Activated naive CD4-positive, alpha-beta T cell treated with anti-CD3 and anti-CD28 coated beads, Interleukin-2, amount 10 ng/mL, durations not matched to agents 7 days and 5 days (primary cell): ENCODE results near the gene KCNC1.

Experiments used
- CTCF ChIA-PET: fragments of 350-600 bp; sonication (Branson Sonifier 250); formaldehyde crosslinking; loops from one replicate; lab custom pipeline; 2021; ENCODE audit warnings: antibody characterized with exemption; lab: Charles Lee
- DNase-seq: peaks from one replicate; pipeline ENCODE4 v3.0.0-alpha.2; 2020
- H3K27ac Mint-ChIP-seq: one replicate; pipeline ENCODE4 v1.8.0; 2021; ENCODE audit warnings: mild to moderate bottlenecking, moderate library complexity, mixed read lengths
- H3K27me3 Mint-ChIP-seq: one replicate; pipeline ENCODE4 v1.8.0; 2021; ENCODE audit warnings: mild to moderate bottlenecking, mixed read lengths
- H3K36me3 Mint-ChIP-seq: one replicate; pipeline ENCODE4 v1.8.0; 2021; ENCODE audit warnings: mixed read lengths
- H3K4me1 Mint-ChIP-seq: one replicate; pipeline ENCODE4 v1.8.0; 2021; ENCODE audit warnings: mixed read lengths
- H3K4me3 Mint-ChIP-seq: one replicate; pipeline ENCODE4 v1.8.0; 2021; ENCODE audit warnings: mild to moderate bottlenecking, moderate library complexity, mixed read lengths
- H3K9me3 Mint-ChIP-seq: one replicate; pipeline ENCODE4 v1.8.0; 2021; ENCODE audit warnings: mixed read lengths

KCNC1 gene

DNA sequence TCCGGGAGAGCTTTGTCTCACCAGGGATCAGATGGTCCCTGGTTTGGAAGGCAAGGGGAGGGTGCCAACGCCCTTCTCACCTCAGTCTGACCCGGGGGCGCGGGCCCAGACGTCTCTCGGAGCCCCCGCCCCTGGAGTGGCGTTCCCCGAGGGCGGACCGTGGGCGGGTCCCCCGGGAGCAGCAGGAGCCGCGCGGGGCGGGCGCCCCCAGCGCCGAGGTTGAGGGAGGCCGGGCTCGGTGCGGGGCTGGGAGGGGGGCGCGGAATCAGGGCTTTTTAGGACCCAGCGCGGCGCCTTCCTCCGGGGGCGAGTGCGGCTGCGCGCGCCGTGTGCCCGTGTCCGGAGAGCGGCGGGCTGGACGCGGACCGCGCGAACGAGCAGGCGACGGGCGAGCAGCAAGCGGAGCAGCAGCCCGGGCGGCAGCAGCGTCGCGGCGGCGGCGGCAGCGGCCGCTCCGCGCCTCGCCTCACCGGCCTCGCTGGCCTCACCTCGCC, at the start of gene KCNC1:
Gene KCNC1, plus strand, starts transcription at position 364 of the 494 bp plus-strand sequence. CDS start 1,222 bp downstream, outside the sequence.
- peak within 1 kb of the TSS; percentile 68 for H3K27ac Mint-ChIP-seq
- H3K9me3 Mint-ChIP-seq = no peaks in the 10 kb centered on the region
- no peaks in the 10 kb centered on the region for H3K36me3 Mint-ChIP-seq
- H3K4me3 Mint-ChIP-seq = no peak within 1 kb of the TSS
- CTCF ChIA-PET = interaction anchor here (1.0 to 1.6 kb wide), 3 partner anchors 222 to 254 kb away, joined by 4 to 8 read pairs (median 5); no protein-coding TSS in a partner anchor
- peaks cover 43% of the 10 kb centered on the region for H3K27me3 Mint-ChIP-seq
- DNase-seq = peak; percentile 18
- peaks cover 10% of the 10 kb centered on the region for H3K4me1 Mint-ChIP-seq

DNA sequence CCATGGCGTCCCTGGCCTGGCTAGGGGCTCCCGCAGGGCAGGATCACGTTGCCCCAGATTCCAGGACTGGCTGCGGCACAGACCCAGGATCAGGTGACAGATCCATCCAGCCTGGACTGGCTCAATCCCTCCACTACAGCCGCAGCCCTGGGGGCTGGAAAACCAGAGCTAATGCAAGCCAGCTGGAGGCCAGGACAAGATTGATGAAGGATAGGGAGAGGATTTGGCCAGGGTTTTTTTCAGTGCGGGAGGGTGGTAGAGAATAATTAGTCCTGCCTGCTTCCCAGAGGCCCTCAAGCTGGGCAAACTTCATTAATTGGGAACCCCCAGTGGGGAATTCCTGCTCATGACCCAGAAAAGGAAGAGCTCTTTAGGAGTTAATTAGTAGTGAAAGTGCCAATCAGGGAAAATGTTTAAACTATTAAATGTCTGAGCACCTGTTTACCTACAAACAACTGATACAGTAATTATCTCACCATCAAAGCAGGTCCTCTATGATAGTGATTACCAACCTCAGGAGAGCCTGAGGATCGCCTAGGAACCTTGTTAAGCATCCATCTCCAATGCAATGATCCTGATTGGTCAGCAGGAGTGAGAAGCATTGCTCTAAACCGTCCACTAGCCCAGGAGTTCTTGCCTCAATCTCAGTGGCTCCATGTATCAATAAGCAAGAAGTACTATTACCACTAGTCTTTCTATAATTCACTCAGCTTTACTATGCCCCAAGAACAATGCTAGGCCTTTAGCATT, 48.2 kb upstream of the KCNC1 start:
- Mint-ChIP-seq H3K4me3 (no peak overlapping the region), H3K27ac (no peak overlapping the region), H3K9me3 (no peaks in the 10 kb centered on the region), H3K27me3 (peaks cover 26% of the 10 kb centered on the region), H3K36me3 (no peaks in the 10 kb centered on the region), H3K4me1 (no peaks in the 10 kb centered on the region)
- CTCF ChIA-PET = no interaction called here
- DNase-seq = no peak

DNA sequence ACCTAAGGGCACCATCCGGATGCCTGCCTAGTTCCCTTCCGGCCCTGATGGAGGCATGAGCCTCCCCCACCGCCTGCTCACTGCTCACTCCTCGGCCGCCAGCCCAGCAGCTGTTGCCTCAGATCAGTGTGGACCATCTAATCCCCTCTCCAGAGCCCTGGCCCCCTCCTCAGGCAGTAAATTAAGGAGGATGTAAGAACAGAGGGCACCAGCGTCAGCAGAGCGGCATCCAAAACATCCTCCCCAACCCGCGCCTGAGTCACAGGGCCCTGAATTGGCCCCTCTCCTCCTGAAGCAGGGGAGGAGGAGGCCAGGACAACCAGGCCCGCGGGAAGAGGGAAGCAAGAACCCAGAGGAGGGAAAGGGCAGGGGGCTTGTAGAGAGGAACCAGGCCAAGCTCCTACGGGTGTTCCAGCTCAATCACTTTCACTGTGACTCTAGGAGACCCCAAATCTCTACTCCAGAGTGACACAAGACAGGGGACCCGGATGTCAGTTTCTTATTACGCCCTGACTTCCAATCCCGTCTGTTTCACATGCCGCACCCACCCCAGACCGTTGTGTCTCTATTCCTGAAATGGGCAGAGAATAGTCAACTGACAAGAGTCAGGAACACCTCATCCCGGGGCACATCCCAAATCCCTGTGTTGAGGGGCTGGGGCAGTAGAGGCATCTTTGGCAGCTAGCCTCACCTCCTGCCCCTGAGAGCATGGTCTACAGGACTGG, 46.5 kb upstream of the KCNC1 start:
- no peak for DNase-seq
- Mint-ChIP-seq H3K9me3 (no peaks in the 10 kb centered on the region), H3K4me3 (no peak overlapping the region), H3K36me3 (no peaks in the 10 kb centered on the region), H3K27me3 (peaks cover 31% of the 10 kb centered on the region), H3K27ac (no peak overlapping the region), H3K4me1 (no peaks in the 10 kb centered on the region)
- CTCF ChIA-PET = no interaction called here

DNA sequence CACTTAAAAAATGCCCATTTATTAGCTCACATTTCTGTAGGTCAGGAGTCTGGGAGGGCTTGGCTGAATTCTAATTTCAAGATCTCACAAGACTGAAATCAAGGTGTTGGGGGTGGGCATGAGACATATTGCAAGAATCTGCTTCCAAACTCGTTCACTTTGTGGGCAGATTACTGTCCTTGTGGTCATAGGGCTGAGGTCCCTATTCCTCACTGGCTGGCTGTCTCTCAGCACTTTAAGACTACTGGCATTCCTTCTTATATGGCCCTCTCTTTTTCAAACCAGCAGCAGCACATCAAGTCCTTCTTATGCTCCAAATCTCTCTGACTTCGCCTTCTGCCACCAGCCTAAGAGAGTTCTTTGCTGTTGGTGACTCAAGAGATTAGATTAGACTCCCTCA, 43.0 kb upstream of the KCNC1 start:
- Mint-ChIP-seq H3K27ac (no peak overlapping the region), H3K4me1 (no peaks in the 10 kb centered on the region), H3K4me3 (no peak overlapping the region), H3K36me3 (no peaks in the 10 kb centered on the region), H3K9me3 (no peaks in the 10 kb centered on the region), H3K27me3 (peaks cover 42% of the 10 kb centered on the region)
- no peak for DNase-seq
- CTCF ChIA-PET = no interaction called here

DNA sequence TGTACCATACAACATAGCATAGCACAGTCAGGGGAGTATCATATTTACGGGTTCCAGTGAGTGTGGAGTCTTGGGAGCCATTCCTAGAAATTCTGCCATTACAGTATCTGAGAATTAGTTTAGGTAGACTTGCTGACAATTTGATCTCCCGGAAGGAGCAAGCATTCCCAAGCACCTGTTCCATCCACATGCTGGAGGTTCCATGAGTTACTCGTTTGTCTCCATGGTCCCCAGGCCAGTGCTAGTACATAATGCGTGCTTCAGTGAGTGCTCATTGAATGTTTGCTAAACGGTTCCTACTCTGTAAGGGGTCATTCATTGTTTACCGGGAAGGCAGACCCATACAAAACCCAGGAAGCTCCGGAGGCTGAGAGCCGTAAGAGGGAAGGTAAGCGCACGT, 42.6 kb upstream of the KCNC1 start:
- Mint-ChIP-seq H3K27ac (no peak overlapping the region), H3K9me3 (no peaks in the 10 kb centered on the region), H3K4me1 (no peaks in the 10 kb centered on the region), H3K36me3 (no peaks in the 10 kb centered on the region), H3K4me3 (no peak overlapping the region), H3K27me3 (peaks cover 46% of the 10 kb centered on the region)
- no peak for DNase-seq
- CTCF ChIA-PET = no interaction called here

DNA sequence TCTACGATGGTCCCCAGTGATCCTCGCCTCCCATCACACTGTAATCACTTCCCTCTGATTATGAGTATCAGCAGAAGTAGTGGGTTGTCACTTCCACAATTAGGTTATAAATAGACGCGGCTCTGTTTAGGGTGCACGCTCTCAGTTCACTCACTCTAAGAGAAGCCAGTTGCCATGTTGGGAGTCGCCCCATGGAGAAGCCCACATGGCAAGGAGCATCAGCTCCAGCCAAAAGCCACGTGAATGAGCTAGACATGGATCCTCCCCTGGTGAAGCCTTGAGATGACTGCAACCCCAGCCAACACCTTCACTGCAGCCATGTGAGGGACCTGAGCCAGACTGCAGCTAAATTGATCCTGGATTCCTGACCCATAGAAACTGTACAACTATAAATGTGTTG, 41.6 kb upstream of the KCNC1 start:
- no peak overlapping the region for H3K27ac Mint-ChIP-seq
- no peaks in the 10 kb centered on the region for H3K36me3 Mint-ChIP-seq
- no peak overlapping the region for H3K4me3 Mint-ChIP-seq
- H3K9me3 Mint-ChIP-seq = no peaks in the 10 kb centered on the region
- peaks cover 53% of the 10 kb centered on the region for H3K27me3 Mint-ChIP-seq
- no peaks in the 10 kb centered on the region for H3K4me1 Mint-ChIP-seq
- no peak for DNase-seq
- CTCF ChIA-PET = no interaction called here

DNA sequence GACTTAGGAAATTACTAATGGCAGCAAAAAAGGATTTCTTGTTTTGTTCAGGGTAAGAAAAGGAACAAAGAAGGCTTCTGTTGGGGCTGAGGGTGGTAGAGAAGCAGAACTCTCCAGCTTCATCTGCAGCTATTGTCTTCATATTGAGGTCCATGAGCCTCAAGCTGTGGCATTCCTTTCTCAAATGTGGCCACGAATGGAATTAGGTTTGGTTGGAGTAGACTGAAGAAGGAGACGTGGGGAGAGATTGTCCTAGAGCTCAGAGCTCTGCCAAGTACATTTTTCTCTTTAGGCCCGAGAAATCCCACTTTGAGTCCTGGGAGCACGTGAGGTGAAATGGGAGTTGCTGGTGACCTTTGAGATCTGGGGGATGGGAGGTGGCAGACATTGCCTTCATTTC, 41.0 kb upstream of the KCNC1 start:
- CTCF ChIA-PET = no interaction called here
- peaks cover 57% of the 10 kb centered on the region for H3K27me3 Mint-ChIP-seq
- H3K36me3 Mint-ChIP-seq = no peaks in the 10 kb centered on the region

DNA sequence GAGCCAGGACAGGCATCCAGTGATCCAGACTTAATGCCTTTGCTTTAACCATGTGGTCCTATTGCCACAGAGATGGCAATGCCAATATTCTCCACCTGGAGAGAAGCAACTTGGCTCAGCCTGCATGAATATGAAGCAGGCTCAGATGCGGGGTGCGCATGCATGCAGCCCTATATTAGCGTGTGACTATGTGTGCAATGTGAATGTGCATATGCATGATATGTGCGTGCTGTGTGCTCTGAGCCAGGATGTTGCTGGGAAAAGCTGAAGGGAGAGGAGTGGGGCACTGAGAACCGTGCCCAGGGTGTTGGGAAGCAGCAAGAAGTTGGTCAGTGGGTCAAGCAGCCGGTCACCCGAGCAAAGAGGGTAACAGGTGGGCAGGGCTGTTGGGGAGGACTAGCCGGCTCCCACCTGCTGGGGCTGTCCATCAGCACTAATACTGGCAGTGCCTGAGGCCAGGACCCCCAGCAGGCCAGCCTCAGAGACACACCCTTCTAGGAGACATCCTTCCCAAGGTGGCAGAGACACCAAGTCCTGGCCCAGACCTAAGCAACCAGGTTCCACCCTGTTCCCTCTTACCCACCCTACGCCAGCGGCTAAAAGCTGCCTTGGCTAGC, 40.0 kb upstream of the KCNC1 start:
- H3K4me3 Mint-ChIP-seq = no peak overlapping the region
- CTCF ChIA-PET = no interaction called here
- peaks cover 61% of the 10 kb centered on the region for H3K27me3 Mint-ChIP-seq
- no peaks in the 10 kb centered on the region for H3K4me1 Mint-ChIP-seq
- DNase-seq = no peak
- no peak overlapping the region for H3K27ac Mint-ChIP-seq
- H3K9me3 Mint-ChIP-seq = no peaks in the 10 kb centered on the region
- no peaks in the 10 kb centered on the region for H3K36me3 Mint-ChIP-seq

More for the DNA sequence above, 41.0 kb upstream of the KCNC1 start:
- H3K4me1 Mint-ChIP-seq = no peaks in the 10 kb centered on the region
- no peak overlapping the region for H3K4me3 Mint-ChIP-seq
- H3K27ac Mint-ChIP-seq = no peak overlapping the region
- no peak for DNase-seq
- H3K9me3 Mint-ChIP-seq = no peaks in the 10 kb centered on the region

DNA sequence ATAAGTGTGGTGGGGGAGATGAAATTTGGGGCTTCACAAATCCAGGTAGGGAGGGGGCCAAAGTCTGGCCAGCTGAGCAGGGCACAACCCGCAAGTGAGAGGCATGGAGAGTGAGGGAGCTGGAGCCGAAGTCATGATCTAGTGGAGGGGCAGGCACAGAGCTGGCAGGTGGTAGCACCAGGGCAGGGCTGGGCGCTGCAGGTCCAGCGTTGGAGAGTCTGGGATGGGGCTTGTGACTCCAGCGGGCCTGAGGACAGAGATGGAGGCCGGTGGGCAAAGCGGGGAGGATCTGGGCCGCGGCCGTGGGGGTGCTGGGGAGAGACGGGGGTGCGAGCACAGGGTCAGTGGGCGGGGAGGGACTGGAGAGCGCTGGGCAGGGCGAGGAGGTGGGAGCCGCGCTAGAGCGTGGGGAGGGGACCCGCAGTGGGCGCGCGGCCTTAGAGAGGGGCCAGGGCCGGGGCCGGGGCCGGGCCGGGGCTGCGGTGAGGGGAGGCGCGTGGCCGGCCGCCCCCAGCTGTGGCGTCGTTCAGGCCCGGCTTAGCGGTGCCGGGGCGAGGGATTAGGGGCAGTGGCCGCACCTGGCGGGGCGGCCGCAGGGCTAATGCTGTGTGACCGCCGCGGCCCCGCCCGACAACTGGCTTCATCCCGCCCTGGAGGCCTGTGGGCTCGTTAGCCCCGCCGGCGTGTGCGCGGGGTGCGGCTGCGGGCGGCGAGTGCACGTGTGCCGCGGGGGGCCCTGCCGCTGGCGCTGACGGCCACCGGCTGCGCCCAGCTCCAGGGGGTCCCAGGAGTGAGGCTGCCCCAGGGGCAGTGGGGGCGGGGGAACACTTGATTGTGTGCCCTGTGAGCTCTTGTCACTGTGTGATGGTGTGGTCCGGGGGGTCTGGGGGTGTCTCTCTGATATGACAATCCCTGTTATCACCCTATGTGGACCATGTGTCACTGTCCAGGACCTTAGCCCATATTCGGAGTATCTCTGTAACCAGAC, 38.8 kb upstream of the KCNC1 start:
- H3K36me3 Mint-ChIP-seq = no peaks in the 10 kb centered on the region
- DNase-seq = no peak
- no peak overlapping the region for H3K4me3 Mint-ChIP-seq
- peaks cover 61% of the 10 kb centered on the region for H3K27me3 Mint-ChIP-seq
- no peaks in the 10 kb centered on the region for H3K4me1 Mint-ChIP-seq
- CTCF ChIA-PET = no interaction called here
- no peak overlapping the region for H3K27ac Mint-ChIP-seq
- no peaks in the 10 kb centered on the region for H3K9me3 Mint-ChIP-seq

DNA sequence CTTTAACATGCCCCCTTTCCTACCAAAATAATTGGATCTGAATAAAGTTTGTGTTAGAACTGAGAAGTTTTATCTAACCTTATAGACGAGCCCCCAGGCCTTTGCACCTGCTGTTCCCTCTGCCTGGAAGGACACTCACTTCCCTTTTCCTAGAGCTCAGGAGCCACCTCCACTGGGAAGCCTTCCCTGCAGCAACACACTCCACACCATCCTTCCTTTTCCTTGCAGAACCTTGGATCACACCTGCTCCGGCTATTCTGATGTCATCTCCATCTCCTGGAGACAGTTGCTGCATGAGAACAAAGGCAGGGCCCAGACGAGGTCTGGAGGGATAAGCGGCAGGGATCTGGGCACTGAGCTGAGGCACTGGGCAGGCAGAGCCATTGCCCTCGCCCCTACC, 37.8 kb upstream of the KCNC1 start:
- Mint-ChIP-seq H3K27ac (no peak overlapping the region), H3K9me3 (no peaks in the 10 kb centered on the region), H3K36me3 (no peaks in the 10 kb centered on the region), H3K27me3 (peaks cover 57% of the 10 kb centered on the region), H3K4me3 (no peak overlapping the region), H3K4me1 (no peaks in the 10 kb centered on the region)
- DNase-seq = no peak
- CTCF ChIA-PET = no interaction called here

DNA sequence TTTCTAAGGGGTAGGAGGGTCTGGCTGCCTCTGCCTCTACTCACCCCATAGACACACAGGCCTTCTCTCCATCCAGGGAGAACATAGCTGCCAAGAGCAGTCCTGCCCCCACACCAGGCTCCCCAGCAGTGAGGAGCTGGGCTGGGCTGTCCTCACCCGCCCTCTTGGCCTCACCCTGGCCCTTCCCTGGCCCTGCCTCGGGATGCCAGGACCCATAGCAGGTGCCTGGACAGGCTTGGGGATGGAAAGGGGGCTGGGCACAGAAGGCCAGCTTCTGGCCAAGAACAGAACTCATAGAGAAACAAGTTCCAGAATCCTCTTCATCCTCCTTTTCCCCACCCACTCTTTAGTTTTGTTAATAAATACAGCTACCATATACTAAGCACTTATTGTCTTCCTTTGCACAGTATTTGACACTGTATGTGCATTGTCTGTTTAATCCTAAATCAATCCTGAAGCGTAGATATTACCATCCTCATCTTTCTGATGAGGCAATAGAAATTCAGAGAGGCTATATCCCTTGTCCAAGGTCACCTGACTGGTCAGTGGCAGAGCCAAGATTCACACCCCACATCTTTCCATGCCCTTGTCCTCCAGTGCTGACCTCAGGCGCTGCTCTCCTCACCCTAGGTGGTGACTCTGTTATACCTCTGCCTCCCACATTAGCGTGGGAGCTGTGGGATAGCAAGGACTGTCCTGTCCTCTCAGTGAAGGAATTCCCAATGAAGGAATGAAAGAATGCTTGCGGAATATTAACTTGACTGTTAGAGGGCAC, 37.2 kb upstream of the KCNC1 start:
- no peak overlapping the region for H3K27ac Mint-ChIP-seq
- DNase-seq = no peak
- no peaks in the 10 kb centered on the region for H3K36me3 Mint-ChIP-seq
- H3K4me3 Mint-ChIP-seq = no peak overlapping the region
- no peaks in the 10 kb centered on the region for H3K9me3 Mint-ChIP-seq
- CTCF ChIA-PET = no interaction called here
- peaks cover 52% of the 10 kb centered on the region for H3K27me3 Mint-ChIP-seq
- no peaks in the 10 kb centered on the region for H3K4me1 Mint-ChIP-seq

DNA sequence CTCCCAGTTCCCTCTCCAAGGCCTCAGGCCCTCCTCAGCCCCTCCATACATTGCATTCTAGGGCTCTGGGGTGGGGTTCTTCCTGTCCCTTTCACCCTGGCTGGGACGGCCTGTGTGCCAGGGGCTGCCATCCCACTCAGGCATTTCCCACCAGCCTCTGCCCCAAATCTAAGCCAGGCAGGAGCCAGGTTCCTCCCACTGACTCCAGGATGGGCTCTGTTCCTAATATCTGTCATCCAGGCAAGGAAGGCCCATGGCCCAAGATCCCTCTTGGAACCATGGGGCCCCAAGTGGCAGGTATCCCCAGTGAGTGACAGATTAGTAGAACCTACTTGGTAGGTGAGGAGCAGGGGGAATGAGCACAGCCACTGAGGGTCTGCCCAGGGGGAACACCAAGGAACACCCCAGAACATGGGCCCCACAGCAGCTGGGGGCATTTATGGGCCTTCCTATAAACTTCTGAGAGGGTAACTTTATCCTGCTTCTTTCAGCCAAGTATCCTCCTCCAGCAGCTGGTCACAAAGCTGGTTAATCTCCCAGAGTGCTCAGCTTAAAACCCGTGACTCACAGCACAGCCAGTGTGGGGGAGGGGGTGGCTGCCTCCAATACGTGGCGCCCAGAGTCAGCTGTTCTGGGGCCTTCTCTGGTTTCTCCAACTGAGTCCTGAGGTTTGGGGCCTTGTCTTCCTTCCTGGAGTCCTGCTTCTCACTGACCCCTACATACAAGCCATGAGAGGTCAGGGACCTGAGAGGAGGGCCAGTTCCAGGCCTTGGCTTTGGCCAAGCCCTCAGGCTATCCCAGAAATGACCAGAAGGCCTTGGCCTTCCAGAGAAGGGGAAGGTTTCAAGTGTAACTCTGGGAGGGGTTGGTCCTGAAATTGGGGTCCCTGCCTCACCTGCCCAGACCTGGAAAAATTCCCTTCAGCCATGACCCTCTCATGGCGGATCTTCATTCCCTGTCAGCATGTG, 35.1 kb upstream of the KCNC1 start:
- Mint-ChIP-seq H3K4me3 (no peak overlapping the region), H3K27me3 (peaks cover 38% of the 10 kb centered on the region), H3K27ac (no peak overlapping the region), H3K4me1 (no peaks in the 10 kb centered on the region), H3K9me3 (no peaks in the 10 kb centered on the region), H3K36me3 (no peaks in the 10 kb centered on the region)
- CTCF ChIA-PET = no interaction called here
- DNase-seq = no peak
